ENCODE measurements around the gene PLCG2. TPM values are rescaled to one million over a fixed set of nuclear protein-coding genes. Genes with fewer than 3 reads are reported as not detected.

Gene PLCG2
- total and polyA plus RNA-seq, 2 of the 8 experiments (the other 6 are each of a cell fraction or from before 2014, with no cell fraction given) = 6.1 to 6.9 TPM

- no peak overlapping the region for H4K8ac ChIP-seq (ENCODE audit: extremely low read depth, insufficient read depth, low read length)
- WGBS, 2 experiments (ENCODE audit: extremely low coverage in 1 of 2, insufficient coverage in 1 of 2, insufficient read length in 1 of 2, insufficient replicate concordance in 2 of 2, low coverage in 1 of 2, low lambda C conversion rate in 2 of 2, missing lambda C conversion rate in 1 of 2) = 89% methylated on average over 9 of the region's 9 CpGs; no CpG with 5 or more reads in 1 of the 2 experiments
- DNase-seq (ENCODE audit: low read depth in 1 of 2, low spot score in 2 of 2) (no peak), FAIRE-seq (no peak)
- no peak overlapping the region for H3K14ac ChIP-seq (ENCODE audit: insufficient read length)
- H2BK5ac ChIP-seq (ENCODE audit: low read depth, low read length) = no peak overlapping the region
- ChIA-PET CTCF (ENCODE audit: partially characterized antibody) (interaction anchor here (0.7 to 1.5 kb wide), 4 partner anchors 12 to 68 kb away, joined by 3 to 5 read pairs (median 4); no protein-coding TSS in a partner anchor), POLR2A (ENCODE audit: partially characterized antibody) (no interaction called here)
- H3K23me2 ChIP-seq (ENCODE audit: low read depth, low read length) = no peaks in the 10 kb centered on the region
- no peak overlapping the region for H2BK20ac ChIP-seq (ENCODE audit: low read length)
- no peak overlapping the region for H3K27ac ChIP-seq (ENCODE audit: low read depth, low read length)
- H2BK12ac ChIP-seq (ENCODE audit: low read depth, low read length) = no peak overlapping the region
- no peaks in the 10 kb centered on the region for H3K79me1 ChIP-seq (ENCODE audit: low read depth, low read length)
- H4K91ac ChIP-seq (replicated peaks; ENCODE audit: insufficient read length, low read length) = no peak overlapping the region
- H3K4me3 ChIP-seq (ENCODE audit: extremely low read depth in 1 of 4, insufficient read depth in 2 of 4, low read depth in 3 of 4, low read length in 4 of 4) = no peak overlapping the region
- no peak overlapping the region for H3K56ac ChIP-seq (replicated peaks; ENCODE audit: insufficient read length, low read depth, low read length)
- no peaks in the 10 kb centered on the region for H3K79me2 ChIP-seq (ENCODE audit: control insufficient read depth in 1 of 2, insufficient read depth in 2 of 2, low read length in 2 of 2)
- no peak overlapping the region for H3K23ac ChIP-seq (ENCODE audit: insufficient read length)
- no peak overlapping the region for H3K4me2 ChIP-seq (ENCODE audit: insufficient read depth in 1 of 2, low read depth in 2 of 2, low read length in 2 of 2)
- H2AK5ac ChIP-seq (ENCODE audit: low read depth, low read length) = no peak overlapping the region
- no peak overlapping the region for H2BK15ac ChIP-seq (ENCODE audit: low read length)
- no peaks in the 10 kb centered on the region for H4K20me1 ChIP-seq (replicated peaks in 1 of 2; ENCODE audit: control insufficient read depth in 1 of 2, insufficient read depth in 2 of 2, low read length in 2 of 2)
- H3K9ac ChIP-seq (replicated peaks in 1 of 4; ENCODE audit: extremely low read depth in 1 of 4, low read depth in 3 of 4, low read length in 3 of 4) = no peak overlapping the region
- no peaks in the 10 kb centered on the region for H3K4me1 ChIP-seq (replicated peaks in 1 of 4; ENCODE audit: control insufficient read depth in 3 of 4, insufficient read depth in 4 of 4, low read length in 3 of 4)
- H4K5ac ChIP-seq (ENCODE audit: insufficient read length, low read depth, low read length) = no peak overlapping the region
- H3K18ac ChIP-seq (ENCODE audit: extremely low read depth, low read length) = no peak overlapping the region
- H3K27me3 ChIP-seq (replicated peaks in 1 of 4; ENCODE audit: control insufficient read depth in 3 of 4, extremely low read depth in 1 of 4, insufficient read depth in 3 of 4, low read length in 3 of 4) = no peaks in the 10 kb centered on the region
- peaks cover 19 to 32% of the 10 kb centered on the region in 2 experiments for H3K9me3 ChIP-seq (ENCODE audit: insufficient read depth in 2 of 2, low read depth in 1 of 2, low read length in 1 of 2)
- no peak overlapping the region for H2BK120ac ChIP-seq (replicated peaks; ENCODE audit: low read depth, low read length)
- H3K36me3 ChIP-seq (ENCODE audit: control insufficient read depth in 2 of 4, insufficient read depth in 4 of 4, low read length in 3 of 4) = no peaks in the 10 kb centered on the region
- H3K4ac ChIP-seq (replicated peaks; ENCODE audit: insufficient read length, low read depth, low read length) = no peak overlapping the region
- H2AFZ ChIP-seq (ENCODE audit: low read length) = no peak overlapping the region
- no peak for TF ChIP-seq CHD1 (IDR thresholded peaks at IDR 0.05; ENCODE audit: low read depth, low read length)
- no peak for TF ChIP-seq BACH1 (IDR thresholded peaks at IDR 0.05; ENCODE audit: low read length)
These were observed 230.0 kb downstream of the PLCG2 start for GRCh38 chr16:82008957-82009592.
